ENCODE data around the gene PAIP2B. TPM values are rescaled to one million over a fixed set of nuclear protein-coding genes. Genes with fewer than 3 reads are reported as not detected.

The PAIP2B gene
- total RNA-seq: 0.81 and 2.3 TPM in 2 replicates

GRCh38 chr2:71226965-71227560 is at the start of gene PAIP2B:
TSS of gene PAIP2B (minus strand) at chr2:71227103. CDS start at chr2:71202589, 24,514 bp downstream.

Other genes with a start within 250 kb of the PAIP2B start
- 1.8 TPM in 2 replicates for gene ANKRD53, start 248.5 kb downstream of the PAIP2B start, total RNA-seq
- gene TEX261, start 232.2 kb downstream of the PAIP2B start, total RNA-seq: 27.6 and 32.3 TPM in 2 replicates
- gene NAGK, start 158.5 kb downstream of the PAIP2B start, total RNA-seq: 84.0 and 91.7 TPM in 2 replicates
- gene MCEE, start 96.9 kb downstream of the PAIP2B start, total RNA-seq: 4.7 and 7.2 TPM in 2 replicates
- gene MPHOSPH10, start 96.5 kb downstream of the PAIP2B start, total RNA-seq: 4.9 and 9.1 TPM in 2 replicates
- gene ZNF638, start 104.7 kb upstream of the PAIP2B start, total RNA-seq: 37.3 and 40.2 TPM in 2 replicates
- 18.1 and 37.0 TPM in 2 replicates for gene DYSF, start 226.5 kb upstream of the PAIP2B start, total RNA-seq

Data from mesangial cell (primary cell).